Mucosa of gallbladder (tissue), 1 donor: ENCODE measurements around the gene EXD2. TPM values are rescaled to one million over a fixed set of nuclear protein-coding genes. Genes with fewer than 3 reads are reported as not detected.
A peak's percentile ranks its signal among the peaks of the same experiment; 100 is the strongest.
"Not testable (repeated sequence)": the region's sequence is repeated elsewhere in the genome, so short reads cannot be mapped to it uniquely, and the experiment has no call there.

ENCODE experiments used
- DNase-seq: peaks from one replicate; pipeline ENCODE4 v3.0.0-alpha.2; 2020; ENCODE audit warnings: low spot score
- total RNA-seq: library from RNA; stranded (reverse); gene quantifications from one replicate; pipeline ENCODE4 v1.2.1, GENCODE V29; 2021
- donor health status: DM: no; HTN: no; CAD: no.

Gene EXD2
- total RNA-seq, 1 donor from 2014 or later, result 31.0 TPM

DNA sequence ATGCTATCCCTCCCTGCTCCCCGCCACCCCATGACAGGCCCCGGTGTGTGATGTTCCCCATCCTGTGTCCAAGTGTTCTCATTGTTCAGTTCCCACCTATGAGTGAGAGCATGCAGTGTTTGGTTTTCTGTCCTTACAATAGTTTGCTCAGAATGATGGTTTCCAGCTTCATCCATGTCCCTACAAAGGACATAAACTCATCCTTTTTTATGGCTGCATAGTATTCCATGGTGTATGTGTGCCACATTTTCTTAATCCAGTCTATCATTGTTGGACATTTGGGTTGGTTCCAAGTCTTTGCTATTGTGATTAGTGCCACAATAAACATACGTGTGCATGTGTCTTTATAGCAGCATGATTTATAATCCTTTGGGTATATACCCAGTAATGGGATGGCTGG is 86.1 kb downstream of the EXD2 start:
- not testable (repeated sequence) for DNase-seq

GRCh38 chr14:69280746-69281291 is 89.5 kb downstream of the EXD2 start:
- no peak for DNase-seq

- DNase-seq, result no peak
These were observed 90.3 kb downstream of the EXD2 start for GRCh38 chr14:69281450-69282169.

DNA sequence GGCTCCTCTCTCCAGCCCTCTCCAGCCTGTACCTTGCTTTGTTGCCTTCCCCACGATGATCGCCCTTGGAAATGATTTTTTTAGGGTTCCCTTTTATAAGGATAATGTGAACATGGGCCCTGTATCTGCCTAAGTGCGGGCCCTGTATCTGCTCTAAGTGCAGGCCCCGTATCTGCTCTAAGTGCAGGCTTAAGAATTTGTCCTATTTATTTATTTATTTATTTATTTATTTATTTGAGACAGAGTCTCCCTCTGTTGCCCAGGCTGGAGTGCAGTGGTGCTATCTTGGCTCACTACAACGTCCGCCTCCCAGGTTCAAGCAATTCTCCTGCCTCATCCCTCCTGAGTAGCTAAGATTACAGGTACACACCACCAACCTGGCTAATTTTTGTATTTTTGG is 91.2 kb downstream of the EXD2 start:
- DNase-seq, result no peak

GRCh38 chr14:69284170-69284569 is 92.9 kb downstream of the EXD2 start:
- DNase-seq, result no peak

GRCh38 chr14:69285661-69286255 is 94.5 kb downstream of the EXD2 start:
- no peak for DNase-seq

DNA sequence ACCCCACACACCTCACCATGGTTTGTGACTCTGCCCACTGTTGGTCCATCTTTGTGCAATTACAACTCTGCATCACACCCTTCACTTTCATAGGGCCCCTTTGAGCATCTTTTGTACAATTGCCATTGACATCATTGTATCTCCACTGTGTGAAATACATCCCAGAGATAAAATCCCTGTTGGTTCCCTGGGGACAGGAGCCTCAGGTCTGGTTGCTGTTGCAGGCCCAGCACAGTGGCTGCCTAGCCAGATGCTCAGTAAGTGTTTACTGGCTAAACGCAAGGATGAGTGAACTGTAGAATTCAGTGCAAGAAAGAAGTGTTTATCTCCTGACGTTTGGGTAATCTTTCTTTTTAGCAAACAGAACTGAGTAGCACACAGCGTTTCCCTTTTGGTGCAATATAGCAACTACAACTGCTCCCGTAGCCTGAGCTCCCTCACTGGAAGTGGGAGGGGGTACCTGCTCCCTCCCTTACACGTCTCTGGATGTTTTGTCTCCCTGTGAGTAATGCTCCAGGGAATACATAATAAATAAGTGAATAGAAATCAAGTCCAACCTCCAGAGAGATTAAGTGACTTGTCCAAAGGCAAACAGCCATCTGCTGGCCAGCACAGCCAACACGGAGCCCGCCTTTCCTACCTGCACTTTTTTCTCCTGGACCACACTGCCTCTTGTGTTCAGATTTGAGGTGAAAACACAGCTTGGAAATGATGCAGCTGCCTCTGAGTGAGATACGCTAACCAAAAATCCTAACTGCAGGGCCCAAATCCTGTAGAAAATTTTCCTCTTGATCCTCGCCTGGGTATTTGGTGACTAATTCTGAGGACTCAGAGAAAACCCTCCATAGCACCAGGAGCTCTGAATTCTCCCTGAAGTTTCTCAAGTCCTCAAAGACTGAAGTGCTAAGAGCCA is 96.1 kb downstream of the EXD2 start:
- no peak for DNase-seq

GRCh38 chr14:69288011-69288771 is 96.9 kb downstream of the EXD2 start:
- peak; percentile 32 for DNase-seq

- DNase-seq, result no peak
These were observed 97.8 kb downstream of the EXD2 start for GRCh38 chr14:69288956-69289705.

DNA sequence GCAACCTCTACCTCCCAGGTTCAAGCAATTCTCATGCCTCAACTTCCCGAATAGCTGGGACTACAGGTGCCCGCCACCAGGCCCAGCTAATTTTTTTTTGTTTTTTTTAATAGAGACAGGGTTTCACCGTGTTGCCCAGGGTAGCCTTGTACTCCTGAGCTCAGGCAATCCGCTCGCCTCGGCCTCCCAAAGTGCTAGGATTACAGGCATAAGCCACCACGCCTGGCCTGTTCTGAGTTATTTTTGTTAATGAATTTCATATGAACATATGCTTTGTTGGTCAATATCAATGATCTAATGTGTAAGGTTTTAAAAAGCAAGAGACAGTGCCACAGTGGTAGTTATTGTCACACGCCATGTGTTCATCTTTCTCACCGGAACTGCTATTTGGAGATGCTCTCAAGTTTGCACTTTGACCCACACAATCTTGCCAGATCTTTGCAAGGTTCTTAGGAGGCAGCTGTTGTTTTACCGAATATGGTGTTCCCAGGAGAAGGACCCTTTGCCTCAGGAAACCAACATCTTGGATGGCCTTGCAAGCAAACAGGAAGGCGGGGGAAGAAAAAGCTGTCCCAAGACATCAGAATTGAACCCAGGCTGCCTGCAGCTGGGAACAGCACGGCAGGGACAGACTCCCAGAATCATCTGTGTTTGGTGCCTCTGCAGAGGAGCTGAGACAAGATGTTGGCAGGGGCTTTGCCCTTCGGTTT is 98.7 kb downstream of the EXD2 start:
- DNase-seq, result no peak

DNA sequence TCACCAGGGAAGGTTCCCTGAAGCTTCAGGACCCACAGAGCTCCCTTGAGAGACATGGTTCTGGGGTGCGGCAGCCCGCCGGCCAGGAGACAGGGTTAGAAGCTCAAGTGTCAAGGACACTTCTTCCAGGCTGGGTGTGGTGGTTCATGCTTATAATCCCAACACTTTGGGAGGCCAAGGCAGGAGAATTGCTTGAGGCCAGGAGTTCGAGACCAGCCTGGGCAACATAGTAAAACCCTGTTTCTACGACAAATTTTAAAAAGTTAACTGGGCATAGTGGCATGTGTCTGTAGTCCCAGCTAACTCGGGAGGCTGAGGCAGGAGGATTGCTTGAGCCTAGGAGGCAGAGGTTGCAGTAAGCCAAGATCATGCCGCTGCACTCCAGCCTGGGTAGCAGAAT is 99.6 kb downstream of the EXD2 start:
- DNase-seq, result not testable (repeated sequence)

DNA sequence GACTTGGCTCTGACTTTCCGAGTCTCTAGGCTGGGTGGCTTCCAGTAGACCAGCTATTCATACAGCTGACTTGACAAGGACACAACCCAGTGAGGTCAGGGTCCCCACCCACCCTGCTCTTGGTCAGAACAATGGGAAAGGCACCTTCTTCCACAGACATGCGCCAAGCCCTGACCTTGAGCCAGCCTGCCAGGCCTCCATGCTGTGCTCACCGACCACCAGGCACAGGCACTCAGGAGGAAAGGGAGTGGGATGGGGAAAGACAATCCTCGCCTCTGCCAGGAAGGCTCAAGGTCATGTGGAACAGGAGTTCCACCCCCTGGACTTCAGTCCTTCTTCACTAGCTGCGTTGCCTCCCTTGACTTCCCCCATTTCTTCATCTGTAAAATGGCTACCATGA is 100.1 kb downstream of the EXD2 start:
- DNase-seq, result no peak

DNA sequence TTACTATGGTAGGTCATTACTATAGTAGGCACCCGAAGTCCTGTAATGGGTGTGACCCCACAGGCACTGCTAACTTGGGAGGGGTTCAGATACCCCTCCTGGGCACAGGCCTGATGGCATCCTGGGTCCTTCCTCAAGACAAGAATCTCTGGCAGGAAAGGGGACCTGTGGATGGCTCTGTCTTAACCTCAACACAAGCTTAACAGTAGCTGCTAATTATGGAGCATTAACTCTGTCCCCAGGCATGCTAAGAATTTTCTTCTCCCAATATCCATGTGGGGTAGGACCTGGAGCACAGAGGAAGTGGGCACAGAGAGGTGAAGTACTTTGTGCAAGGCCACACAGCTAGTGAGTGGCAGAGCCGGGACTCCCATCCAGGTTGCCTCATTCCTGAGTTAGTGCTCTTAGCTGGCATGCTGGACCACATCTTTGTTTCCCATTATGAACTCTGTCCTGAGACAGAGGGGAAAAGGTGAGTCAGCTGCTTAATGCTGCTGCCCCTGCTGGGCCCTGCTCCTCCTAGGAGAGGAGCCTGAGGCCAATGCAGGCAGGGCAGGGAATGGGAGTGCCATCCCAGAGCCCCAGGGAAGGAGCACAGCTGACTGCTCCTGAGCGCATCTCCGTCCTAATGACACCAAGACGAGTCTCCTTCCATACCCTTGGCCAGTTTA is 100.7 kb downstream of the EXD2 start:
- DNase-seq, result no peak

Other genes starting within 250 kb of the EXD2 start
- gene ACTN1, start 212.2 kb upstream of the EXD2 start, total RNA-seq, result 460 TPM
- gene DCAF5, start 38.4 kb upstream of the EXD2 start, total RNA-seq, result 56.4 TPM
- gene GALNT16, start 68.7 kb downstream of the EXD2 start, total RNA-seq, result 4.1 TPM
- 136 TPM for gene ERH, start 206.8 kb downstream of the EXD2 start, total RNA-seq
- gene SLC39A9, start 207.2 kb downstream of the EXD2 start, total RNA-seq, result 71.2 TPM